ENCODE results near the gene GPT2.

The GPT2 gene

GRCh38 chr16:46889942-46890300 lies 5.8 kb downstream of the GPT2 start:
- in situ Hi-C loops (cut with HindIII; ENCODE audit: low sequenced_read_pairs), result no loop called here
- no peak for TF ChIP-seq CTCF (IDR thresholded peaks at IDR 0.05; ENCODE audit: low read depth, low read length)
- H3K4me3 ChIP-seq (ENCODE audit: low read depth, low read length), result no peak overlapping the region
- no peak for DNase-seq (ENCODE audit: low read depth, low spot score)

- no peak for TF ChIP-seq CTCF (IDR thresholded peaks at IDR 0.05; ENCODE audit: low read depth, low read length)
These were observed 7.7 kb downstream of the GPT2 start for GRCh38 chr16:46891910-46892309.

DNA sequence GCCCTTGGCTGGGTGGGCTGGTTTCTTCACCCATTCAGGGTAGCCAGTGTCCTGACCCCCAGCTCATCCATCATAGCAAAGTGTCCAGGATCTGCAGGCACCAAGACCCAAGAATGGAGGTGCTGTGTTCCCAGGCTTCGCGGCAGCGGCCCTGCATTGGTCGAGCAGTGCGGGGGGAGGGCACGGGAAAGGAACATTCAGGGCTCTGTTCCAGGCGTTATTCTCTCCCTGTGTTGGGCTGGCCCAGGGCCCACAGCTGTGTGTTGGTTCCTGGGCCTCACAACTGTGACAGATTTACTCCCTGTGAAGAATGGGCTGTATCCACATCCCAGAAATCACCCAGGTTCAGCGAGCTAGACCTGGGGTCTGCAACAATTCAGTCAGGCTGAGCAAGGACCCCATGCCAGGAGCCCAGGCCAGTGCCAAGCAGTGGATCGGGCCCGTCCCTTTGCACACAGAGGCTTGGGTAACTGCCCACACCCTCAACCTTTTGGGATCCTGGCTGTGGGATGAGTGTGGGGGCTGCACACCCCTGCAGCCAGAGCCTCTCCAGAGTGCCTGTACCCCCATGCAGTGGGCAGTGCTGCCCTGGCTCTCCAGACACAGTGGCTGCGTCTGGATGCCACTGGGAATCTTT lies 10.0 kb downstream of the GPT2 start:
- no peak overlapping the region for H3K4me3 ChIP-seq (ENCODE audit: low read depth, low read length)
- no peak for DNase-seq (ENCODE audit: low read depth, low spot score)
- in situ Hi-C loops (cut with HindIII; ENCODE audit: low sequenced_read_pairs), result no loop called here
- TF ChIP-seq CTCF (IDR thresholded peaks at IDR 0.05; ENCODE audit: low read depth, low read length), result no peak

More at GRCh38 chr16:46891910-46892309, 7.7 kb downstream of the GPT2 start:
- in situ Hi-C loops (cut with HindIII; ENCODE audit: low sequenced_read_pairs), result no loop called here
- DNase-seq (ENCODE audit: low read depth, low spot score), result no peak
- H3K4me3 ChIP-seq (ENCODE audit: low read depth, low read length), result no peak overlapping the region

- no peak for TF ChIP-seq CTCF (IDR thresholded peaks at IDR 0.05; ENCODE audit: low read depth, low read length)
- DNase-seq (ENCODE audit: low read depth, low spot score), result no peak
- no peak overlapping the region for H3K4me3 ChIP-seq (ENCODE audit: low read depth, low read length)
- in situ Hi-C loops (cut with HindIII; ENCODE audit: low sequenced_read_pairs), result no loop called here
These were observed 11.5 kb downstream of the GPT2 start for GRCh38 chr16:46895399-46896313.

DNA sequence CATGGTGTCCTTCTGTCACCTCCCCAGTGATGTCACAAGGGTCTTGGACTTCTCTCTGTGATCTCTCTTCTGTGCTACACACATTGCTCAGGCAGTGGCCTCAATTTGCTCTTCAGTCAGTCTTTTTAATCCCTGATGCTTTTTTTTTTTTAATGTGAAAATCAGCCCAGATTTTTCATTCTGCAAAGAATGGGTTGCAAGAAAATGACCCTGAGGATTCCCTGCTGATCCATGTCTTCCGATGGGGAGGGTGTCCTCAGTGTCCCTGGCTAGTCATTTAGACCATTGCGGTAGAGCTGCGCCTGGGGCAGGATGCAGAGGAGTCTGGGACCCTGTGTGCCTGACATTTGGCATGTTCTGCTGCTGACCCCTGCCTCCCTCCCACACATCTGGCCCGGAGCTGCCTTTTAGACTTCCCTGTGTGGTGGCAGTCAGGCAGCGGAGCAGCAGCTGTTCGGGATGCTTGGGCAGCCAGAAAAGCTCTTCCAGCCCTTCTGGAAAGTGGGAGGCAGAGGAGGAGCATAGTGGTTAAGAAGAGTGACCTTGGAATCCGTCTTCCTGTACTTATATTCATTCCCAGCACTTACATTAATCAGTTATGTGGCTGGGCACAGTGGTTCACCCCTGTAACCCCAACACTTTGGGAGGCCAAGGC lies 12.3 kb downstream of the GPT2 start:
- DNase-seq (ENCODE audit: low read depth, low spot score), result no peak
- TF ChIP-seq CTCF (IDR thresholded peaks at IDR 0.05; ENCODE audit: low read depth, low read length), result no peak
- in situ Hi-C loops (cut with HindIII; ENCODE audit: low sequenced_read_pairs), result no loop called here
- no peak overlapping the region for H3K4me3 ChIP-seq (ENCODE audit: low read depth, low read length)

GRCh38 chr16:46897471-46897870 lies 13.3 kb downstream of the GPT2 start:
- no peak for DNase-seq (ENCODE audit: low read depth, low spot score)
- no peak for TF ChIP-seq CTCF (IDR thresholded peaks at IDR 0.05; ENCODE audit: low read depth, low read length)
- H3K4me3 ChIP-seq (ENCODE audit: low read depth, low read length), result no peak overlapping the region
- in situ Hi-C loops (cut with HindIII; ENCODE audit: low sequenced_read_pairs), result no loop called here

Data from astrocyte of the spinal cord (primary cell).